Inflammatory macrophage (primary cell): ENCODE results near the gene DYNLT4.
"Not testable (repeated sequence)": the region's sequence is repeated elsewhere in the genome, so short reads cannot be mapped to it uniquely, and the experiment has no call there.

Source experiments
- DNase-seq, 2 donors: peaks; one replicate each; pipeline ENCODE4 v3.0.0-alpha.2; 2020 to 2022

DYNLT4 gene

GRCh38 chr1:44808063-44808937 is 1.1 kb upstream of the DYNLT4 start, which contains the start of gene BTBD19:
BTBD19 (plus strand) TSS chr1:44808523; CDS start chr1:44808821, 298 bp downstream.
- no peak for DNase-seq

GRCh38 chr1:44807364-44808062 is 362 bp upstream of the DYNLT4 start:
- peak; percentile 99 to 100 for DNase-seq

DNA sequence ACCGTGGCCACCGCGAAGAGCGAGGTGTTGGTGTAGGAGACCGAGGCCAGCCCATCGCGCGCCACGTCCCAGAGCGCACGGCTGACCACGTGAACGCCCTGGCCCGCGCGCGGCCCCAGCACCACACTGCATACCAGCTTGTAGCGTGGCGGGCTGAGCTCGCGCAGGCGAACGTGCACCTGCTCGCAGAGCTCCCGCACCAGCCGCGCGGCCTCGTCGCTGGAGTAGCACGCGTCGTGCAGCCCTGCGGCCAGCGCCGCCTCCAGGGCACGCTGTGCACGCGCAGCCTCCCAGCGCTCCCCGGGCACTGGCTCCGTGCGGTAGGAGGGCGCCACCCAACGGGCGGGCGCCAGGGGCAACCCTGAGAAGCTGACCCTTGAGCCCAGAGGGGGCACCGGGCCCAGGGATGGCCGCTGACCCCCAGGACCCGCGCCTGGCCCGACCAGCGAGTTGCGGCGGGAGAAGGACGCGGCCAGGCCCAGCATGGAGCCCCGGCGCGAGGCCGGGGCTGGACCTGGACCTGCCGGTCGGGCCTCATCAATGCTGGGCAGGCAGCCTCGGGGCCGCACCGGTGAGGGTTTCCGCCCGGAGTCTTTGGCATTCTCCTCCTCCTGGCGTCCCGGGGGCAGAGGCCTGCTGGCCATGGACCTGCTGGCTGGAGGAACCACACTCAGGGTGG is 987 bp downstream of the DYNLT4 start:
- no peak for DNase-seq

DNA sequence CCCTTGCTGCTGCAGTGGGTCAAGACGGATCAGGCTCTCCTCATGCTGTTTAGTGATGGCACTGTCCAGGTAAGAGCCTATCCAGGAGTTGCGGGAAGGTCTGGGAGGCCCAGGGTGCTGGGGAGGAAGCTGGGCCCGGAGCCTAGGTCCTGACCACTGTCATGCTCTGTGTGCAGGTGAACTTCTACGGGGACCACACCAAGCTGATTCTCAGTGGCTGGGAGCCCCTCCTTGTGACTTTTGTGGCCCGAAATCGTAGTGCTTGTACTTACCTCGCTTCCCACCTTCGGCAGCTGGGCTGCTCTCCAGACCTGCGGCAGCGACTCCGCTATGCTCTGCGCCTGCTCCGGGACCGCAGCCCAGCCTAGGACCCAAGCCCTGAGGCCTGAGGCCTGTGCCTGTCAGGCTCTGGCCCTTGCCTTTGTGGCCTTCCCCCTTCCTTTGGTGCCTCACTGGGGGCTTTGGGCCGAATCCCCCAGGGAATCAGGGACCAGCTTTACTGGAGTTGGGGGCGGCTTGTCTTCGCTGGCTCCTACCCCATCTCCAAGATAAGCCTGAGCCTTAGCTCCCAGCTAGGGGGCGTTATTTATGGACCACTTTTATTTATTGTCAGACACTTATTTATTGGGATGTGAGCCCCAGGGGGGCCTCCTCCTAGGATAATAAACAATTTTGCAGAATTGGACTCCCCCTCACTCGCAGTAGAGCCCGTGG is 1.7 kb downstream of the DYNLT4 start:
- no peak for DNase-seq

- DNase-seq, result no peak
These were observed 3.6 kb downstream of the DYNLT4 start for GRCh38 chr1:44803312-44804095.

GRCh38 chr1:44803062-44803311 is 4.2 kb downstream of the DYNLT4 start:
- DNase-seq, result no peak

GRCh38 chr1:44802306-44803061 is 4.7 kb downstream of the DYNLT4 start:
- DNase-seq, result peak in 1 of 2 donors; percentile 45

DNA sequence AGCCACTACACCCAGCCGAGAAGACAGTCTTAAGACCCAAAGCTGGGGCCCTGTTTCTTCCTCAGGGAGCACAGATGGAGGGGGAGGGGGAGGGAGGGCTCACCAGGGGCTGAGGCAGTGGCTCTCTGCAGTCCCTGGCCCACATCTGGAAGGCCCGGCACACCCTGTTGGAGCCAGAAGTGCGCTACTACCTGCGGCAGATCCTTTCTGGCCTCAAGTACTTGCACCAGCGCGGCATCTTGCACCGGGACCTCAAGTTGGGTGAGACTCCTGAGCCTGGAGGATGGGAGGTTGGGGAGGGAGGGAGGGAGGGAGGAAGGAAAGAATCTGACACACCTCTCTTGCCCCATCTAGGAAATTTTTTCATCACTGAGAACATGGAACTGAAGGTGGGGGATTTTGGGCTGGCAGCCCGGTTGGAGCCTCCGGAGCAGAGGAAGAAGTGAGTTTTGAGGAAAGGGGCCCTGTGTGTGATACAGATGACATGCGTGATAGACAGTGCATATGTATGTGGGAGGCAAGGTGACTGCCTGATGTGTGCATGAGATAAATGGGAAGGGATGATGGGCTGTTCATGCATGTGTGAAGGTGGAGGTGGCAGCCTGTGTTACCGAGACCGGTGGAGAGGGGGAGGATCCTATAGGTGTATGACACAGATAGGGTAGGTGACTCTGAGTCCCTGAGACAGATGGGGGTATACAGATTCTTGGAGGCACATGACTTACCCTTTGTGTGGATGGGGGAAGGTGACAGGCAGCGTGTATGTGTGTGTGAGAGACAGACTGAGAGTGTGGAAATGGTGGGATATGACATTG is 5.5 kb downstream of the DYNLT4 start:
- DNase-seq, result peak in 1 of 2 donors; percentile 14

DNA sequence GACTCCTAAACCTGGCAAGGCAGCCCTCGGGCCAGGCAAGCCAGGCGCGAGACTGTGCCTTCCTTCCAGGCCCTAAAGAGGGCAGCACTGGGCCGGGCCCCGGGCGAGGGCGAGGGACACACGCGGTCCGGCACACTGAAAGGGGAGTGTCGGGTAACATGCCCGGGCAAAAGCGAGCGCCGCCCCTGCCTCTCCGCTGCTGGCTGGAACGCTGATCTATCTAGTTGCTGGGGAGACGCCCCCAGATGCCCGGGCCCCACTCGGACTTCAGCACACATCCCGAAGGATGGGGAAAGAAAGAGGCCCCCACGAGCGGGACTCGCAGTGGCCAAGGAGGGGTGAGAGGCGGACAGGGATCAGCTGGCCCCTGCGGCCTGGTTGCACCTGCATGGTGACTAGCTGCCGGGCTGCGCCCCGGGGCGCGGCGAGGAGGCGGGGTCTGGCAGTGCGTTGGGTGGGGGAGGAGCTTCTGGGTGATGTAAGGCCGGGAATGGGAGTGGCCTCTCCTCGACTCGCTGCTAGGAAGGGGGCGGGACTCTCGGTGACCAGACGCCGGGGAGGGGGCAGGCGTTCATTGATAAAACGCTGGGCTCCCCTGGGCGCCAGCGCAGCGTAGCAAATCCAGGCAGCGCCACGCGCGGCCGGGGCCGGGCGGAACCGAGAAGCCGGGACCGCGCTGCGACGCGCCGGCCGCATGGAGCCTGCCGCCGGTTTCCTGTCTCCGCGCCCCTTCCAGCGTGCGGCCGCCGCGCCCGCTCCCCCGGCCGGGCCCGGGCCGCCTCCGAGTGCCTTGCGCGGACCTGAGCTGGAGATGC is 7.2 kb downstream of the DYNLT4 start, which contains the start of gene PLK3:
TSS of gene PLK3 (plus strand) at position 608 of the 815 bp plus-strand sequence. CDS start at position 695, 87 bp downstream.
- DNase-seq, result peak; percentile 97 to 98

GRCh38 chr1:44798481-44799365 is 8.4 kb downstream of the DYNLT4 start:
- DNase-seq, result no peak

GRCh38 chr1:44797886-44798285 is 9.3 kb downstream of the DYNLT4 start:
- not testable (repeated sequence) for DNase-seq

GRCh38 chr1:44792736-44793502 is 14.2 kb downstream of the DYNLT4 start:
- no peak for DNase-seq

- DNase-seq, result no peak
These were observed 16.0 kb downstream of the DYNLT4 start for GRCh38 chr1:44790968-44791801.

DNA sequence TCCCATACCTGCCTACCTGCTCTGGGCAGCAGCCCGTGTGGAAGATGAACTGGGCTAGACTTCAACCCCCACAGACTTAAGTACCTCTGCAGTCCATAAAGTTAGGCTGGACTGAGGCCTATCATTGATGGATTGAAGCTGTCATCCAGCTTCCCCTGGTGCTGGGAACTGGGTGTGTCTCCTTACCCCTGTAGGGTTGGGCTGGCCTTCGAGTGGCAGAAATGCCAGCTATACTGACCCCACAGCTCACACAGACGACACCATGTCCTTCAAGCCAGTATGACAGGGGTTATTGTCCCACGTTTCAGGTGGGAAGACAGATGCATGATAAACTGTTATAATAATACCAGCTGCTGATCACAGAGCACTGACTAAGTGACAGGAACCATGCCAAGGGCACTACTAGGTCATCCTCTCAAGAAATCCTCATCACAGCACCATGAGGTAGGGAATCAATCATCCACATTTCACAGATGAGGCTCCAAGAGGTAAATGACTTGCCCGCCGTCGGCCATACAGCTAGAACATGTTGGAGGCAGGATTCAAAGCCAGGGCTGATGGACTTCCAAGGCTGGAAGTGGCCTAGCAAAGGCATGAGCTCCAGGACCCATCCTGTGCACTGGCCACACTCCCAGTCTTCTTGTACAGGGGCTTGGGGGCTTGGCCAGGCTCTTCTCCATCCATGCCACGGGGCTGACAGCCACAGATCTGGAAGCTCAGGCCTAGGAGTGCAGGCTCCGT is 18.9 kb downstream of the DYNLT4 start, which contains the start of gene BEST4:
TSS of gene BEST4 (minus strand) at position 51 of the 741 bp plus-strand sequence. CDS start 465 bp downstream, outside the sequence.
- DNase-seq, result no peak

DNA sequence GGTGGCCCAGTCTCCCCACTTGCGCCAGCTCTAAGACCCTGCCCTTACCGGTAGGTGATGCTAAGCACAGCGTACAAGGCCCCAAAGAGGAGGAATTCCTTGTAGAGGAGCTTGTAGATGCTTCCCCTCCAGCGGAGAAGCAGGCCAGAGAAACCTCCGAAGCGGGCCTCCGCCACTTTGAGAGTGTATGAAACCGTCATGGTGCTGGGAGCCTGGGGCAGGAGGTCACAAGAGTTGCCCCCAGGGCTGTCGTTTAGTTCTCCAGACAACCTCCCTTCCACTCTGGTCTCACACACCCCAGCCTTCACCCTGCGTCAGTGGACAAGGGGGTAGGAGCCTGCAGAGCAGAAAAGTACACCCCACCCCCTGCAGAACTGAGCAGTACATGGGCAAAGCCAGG is 19.6 kb downstream of the DYNLT4 start:
- no peak for DNase-seq
